Stimulated activated naive CD4-positive, alpha-beta T cell treated with Interleukin-2 at 50 U/mL for 16 hours (primary cell): Measurements from ENCODE around the gene FARP1.

Experiments
- DNase-seq: peaks from one replicate; lab custom pipeline; 2025; lab: John Stamatoyannopoulos, UW

Gene FARP1

GRCh38 chr13:98133946-98134345 lies 8.9 kb upstream of the FARP1 start:
- DNase-seq: no peak

DNA sequence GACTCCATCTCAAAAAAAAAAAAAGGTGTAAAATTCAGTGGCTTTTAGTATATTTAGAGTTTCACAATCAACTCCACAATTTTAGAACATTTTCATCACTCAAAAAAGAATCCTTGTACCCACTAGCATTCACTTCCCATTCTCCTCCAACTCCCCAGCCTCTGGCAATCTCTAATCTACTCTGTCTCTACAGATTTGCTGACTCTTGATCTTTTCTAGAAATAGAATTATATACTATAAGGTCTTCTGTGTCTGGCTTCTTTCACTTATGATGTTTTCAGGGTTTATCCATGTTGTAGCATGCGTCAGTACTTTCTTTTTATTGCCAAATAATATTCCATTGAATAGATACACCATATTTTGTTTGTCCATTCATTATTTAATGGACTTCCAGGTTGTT lies 8.0 kb upstream of the FARP1 start:
- no peak for DNase-seq

- no peak for DNase-seq
These were observed 1.8 kb upstream of the FARP1 start for GRCh38 chr13:98141091-98141490.

DNA sequence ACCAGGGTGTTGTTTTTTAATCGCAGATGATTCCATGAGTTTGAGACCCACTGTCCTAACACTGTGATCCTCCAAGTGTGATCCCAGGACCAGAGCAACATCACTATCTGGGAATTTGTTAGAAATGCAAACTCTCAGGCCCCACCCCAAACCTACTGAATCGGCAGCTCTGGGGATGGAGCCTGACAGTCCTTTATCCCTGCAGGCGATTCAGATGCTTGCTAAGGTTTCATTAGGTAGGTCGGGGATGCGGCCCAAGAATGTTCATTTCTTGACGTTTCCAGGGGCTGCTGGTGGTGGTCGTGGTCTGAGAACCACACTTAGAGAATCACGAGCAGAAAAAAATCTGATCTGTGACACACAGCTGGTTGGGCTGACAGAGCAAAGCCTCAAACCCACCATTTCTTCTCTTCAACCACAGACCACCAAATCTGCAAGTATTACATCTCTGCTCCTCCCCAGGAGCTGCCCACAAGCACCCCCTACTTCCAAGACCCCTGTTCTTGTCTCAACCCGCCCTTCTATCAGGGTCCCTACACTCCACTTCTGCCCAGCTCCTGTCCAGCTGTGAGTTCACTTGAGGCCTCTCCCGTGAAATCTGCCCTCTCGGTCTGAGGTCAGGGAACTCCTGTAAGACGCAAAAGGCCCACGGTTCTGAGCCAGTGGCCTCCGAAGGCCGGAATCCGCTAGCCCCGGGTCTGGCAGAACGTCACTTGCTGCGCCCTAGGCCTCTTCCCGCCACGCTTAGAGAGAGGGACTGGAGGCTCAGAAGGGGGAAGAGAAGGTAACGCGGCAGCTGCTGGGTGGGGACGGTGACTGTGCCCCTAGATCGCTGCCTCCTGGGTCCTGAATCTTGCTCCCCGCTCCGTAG lies 1.1 kb upstream of the FARP1 start:
- no peak for DNase-seq

DNA sequence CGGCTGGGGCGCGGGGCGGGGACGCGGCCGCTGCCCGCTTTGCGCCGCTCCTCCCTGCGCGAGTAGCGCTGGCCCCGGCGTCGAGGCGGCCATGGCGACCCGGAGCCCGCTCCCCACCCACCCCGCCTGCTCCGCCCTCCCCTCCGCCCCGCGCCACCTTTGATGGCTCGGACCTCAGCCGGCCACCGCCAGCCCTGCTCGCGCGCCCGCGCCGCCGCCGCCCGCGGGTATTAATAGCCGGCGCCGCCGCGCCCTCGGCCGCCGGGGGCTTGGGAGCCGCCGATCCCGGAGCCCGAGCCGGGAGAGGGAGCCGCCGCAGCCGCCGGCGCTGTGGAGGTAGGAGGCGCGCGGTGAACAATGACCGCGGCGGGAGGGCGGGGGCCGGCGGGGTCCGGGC lies 261 bp downstream of the FARP1 start:
- DNase-seq: no peak

- DNase-seq: no peak
These were observed 720 bp downstream of the FARP1 start for GRCh38 chr13:98143601-98144026.

DNA sequence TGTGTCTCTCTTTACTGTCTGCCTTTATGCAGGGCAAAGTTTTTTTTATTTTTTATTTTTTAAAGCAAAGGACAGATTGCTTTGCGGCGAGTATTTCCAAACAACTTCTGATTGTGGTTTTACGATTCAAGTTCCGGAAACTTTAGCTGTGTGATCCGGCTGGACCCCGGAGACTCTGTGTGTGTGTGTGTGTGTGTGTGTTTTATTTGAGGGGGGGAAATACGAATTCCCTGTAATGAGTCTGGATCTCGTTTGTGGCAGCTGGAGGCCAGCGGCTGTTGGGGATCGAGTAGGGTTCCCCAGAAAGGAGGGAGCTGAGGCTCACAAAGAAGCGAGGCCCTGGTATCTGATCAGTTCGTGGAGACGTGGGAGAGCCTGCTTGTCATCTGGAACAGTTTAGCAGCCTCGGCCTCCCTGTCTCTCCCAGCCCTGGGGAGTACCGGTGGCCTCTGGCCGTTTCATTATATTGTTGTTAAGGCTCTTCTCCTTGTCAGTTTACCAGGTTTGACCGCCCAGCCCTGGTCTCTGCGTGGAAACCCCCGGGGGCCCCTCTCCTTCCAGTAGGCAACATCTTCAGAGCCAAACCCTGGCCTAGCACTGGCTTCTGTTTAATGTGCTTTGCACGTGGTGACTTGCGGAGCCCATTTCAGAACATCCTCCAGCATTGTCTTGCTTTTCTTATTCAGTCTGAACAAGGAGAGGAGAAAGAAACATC lies 1.3 kb downstream of the FARP1 start:
- no peak for DNase-seq

GRCh38 chr13:98144801-98145350 lies 2.0 kb downstream of the FARP1 start:
- no peak for DNase-seq

- no peak for DNase-seq
These were observed 4.6 kb downstream of the FARP1 start for GRCh38 chr13:98147521-98147920.

DNA sequence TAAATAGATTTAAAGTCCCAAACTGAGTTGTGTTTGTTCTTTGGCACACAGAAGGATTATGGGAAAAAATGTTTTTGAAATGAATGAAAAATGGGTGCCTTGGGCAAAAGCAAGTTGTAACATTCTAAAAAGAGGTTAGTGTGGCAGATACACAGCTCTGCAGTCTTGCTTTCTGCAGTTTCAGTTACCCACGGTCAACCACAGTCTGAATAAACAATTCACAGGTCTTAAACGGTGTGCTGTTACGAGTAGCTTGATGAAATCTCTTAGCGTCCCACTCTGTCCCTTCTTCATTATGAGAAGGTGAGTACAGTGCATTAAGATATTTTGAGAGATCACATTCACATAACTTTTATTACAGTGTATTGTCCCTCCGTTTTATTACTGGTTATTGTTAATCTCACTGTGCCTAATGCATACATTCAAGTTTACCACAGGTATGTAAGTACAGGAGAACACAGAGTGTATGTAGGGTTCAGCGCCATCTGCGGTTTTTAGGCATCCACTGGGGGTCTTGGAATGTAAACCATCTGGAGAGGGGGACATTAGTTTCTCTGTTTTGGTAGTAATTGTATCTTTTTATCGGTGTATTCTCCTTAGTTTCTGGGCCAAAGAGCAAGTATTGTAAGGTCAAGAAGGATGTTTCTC lies 8.1 kb downstream of the FARP1 start:
- DNase-seq: no peak

DNA sequence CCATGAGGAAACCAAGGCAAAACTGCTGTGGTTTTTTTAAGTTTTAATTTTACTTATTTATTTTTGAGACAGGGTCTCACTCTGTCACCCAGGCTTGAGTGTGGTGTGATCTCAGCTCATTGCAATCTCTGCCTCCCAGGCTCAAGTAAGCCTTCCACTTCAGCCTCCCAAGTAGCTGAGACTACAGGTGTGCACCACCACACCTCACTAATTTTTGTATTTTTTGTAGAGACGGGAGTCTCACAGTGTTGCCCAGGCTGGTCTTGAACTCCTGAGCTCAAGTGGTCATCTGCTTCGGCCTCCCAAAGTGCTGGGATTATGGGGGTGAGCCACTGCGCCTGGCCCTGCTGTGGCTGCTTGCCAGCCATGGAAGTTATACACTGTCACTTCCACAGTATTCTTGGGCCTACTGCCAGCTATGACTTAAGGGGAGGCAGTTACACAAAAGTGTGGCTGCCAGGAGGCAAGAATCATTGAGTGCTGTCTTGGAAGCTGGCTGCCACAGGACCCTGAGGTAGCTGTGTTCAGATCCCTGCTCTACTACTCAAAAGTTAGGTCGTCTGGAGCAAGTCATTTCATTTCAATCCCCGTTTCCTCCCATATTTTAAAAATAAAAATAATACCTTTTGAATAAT lies 12.7 kb downstream of the FARP1 start:
- DNase-seq: no peak

- no peak for DNase-seq
These were observed 13.4 kb downstream of the FARP1 start for GRCh38 chr13:98156259-98156658.

- DNase-seq: no peak
These were observed 14.3 kb downstream of the FARP1 start for GRCh38 chr13:98157188-98157587.

DNA sequence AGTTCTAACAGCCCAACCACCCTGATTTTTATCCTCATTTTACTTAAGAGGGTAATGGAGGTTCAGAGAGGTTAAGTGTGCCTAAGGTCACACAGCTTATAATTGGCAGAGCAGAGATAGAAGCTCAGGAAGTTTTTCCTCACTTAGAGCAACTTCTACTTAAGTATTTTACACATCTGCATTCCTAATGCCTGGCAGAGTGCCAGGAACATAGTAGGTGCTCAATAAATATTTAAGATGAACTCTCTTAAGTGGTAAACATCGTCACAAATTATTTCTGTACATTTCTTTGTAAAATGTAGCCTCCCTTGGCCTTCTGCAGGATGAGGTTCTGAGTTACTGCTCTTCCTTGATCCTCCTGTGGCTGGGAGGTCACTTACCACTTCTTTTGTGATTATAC lies 14.7 kb downstream of the FARP1 start:
- DNase-seq: no peak

DNA sequence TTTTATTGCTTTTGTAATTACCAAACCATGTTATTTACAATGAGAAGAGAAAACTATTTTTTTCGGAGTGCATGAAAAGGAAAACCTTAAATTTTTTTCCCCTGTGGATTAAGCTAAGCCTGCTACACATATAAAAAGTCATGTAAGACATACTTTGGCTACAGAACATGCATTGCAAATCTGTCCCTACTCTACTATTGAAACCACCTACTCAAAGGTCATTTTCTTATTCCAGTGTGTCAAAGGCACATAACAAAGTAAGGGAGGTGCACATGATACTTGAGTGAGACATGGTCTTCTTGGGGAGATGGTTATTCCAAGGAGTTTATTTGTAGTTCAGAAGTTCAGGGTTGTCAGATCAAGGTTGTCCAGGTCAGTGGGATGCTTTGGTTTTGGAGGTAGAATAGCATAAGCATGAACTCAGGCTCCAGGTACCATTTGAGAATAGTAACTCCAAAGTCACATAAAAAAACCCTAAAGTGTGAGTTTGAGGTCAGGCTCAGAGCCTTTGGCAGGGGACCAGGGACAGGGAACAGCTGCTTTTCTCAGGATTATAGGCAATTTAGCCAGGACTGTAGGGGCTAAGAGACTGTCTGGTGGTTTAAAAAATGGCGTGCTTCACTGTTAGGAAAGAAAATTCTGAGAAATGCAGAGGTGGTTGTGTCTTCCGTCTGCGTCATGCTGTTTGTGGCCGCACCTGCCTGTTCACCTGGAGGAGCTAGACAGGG lies 15.4 kb downstream of the FARP1 start:
- DNase-seq: no peak

- DNase-seq: no peak
These were observed 20.0 kb downstream of the FARP1 start for GRCh38 chr13:98162935-98163334.

GRCh38 chr13:98169331-98169730 lies 26.4 kb downstream of the FARP1 start:
- DNase-seq: no peak

DNA sequence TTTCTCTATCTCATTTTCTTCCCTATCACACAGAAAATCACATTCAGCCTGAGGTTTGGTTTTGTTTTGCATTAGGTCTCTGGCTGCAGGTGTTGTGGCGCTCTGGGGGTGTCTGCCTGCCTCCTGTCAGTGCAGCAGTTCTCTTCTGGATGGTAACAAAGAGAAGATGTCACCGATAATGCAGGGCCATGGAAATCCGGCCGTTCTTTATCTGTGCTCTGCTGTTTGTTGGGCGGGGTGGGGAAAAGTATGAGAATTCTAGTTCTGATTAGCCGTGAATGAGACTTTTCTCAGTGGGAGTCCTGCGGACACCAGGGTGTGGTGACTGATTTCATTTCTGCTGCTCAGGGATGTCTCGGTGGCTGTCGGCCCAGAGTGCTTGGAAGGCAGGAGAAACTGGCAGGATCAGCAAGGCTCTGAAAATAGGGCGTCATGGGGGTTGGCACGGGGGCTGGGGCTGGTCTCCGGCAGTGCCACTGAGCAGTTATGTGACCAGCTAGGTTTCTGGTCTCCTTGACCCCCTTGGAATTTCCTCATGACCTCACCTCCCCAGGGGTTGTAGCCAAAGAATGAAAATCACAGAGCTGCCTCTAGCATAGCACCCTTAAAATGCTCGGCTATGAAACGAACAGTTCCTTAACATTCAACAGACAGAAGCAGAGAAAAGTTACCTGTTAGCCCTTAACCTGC lies 29.2 kb downstream of the FARP1 start:
- no peak for DNase-seq

DNA sequence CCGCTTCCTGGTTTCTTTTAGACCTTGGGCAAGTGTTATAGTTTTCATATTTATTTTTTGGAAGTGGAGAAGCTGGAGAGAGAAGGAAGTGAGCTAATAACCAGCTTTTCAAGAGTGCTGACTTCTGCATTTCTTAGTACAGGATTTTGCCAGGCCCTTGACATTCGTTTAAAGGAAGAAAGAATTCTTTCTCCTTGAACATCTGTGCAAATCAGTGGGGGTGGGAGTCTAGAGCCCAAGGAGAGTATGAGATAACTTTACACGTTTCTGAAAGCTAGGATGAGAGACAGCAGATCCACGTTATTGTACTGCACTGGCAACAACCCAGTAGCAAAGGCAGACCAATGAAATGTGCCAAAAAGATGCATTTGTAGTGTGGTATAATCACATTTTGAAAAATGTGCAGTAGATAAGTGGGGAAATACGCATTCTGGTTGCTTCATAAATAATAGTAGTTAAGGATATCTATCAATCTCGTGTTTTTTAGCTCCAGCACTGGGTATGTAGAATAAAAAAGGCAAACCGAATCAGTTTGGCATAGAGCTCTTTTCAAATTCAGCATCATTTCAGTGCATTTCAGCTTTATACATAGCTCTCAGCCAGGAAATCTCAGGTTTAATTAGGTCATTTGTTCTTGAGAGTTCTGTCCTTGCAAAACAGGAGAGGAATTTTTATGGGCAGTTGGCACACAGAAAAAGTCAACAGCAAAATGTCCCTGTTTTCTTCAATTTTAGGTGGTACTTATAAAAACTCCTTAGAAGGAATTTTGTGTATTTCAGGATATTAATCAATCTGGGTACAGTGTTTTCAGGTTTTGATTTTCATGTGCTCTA lies 29.9 kb downstream of the FARP1 start:
- DNase-seq: no peak
